GM12865 (cell line): ENCODE data around the gene OSBPL10.

Experiments
- DNase-seq: peaks from one replicate; pipeline ENCODE4 v3.0.0; 2010; ENCODE audit warnings: low read depth
- H3K4me3 ChIP-seq: 2 replicates; pipeline ENCODE4 v1.5.1; 2011; ENCODE audit warnings: mild to moderate bottlenecking, low read depth, low read length, control low read depth
- CTCF ChIP-seq: IDR thresholded peaks from 2 replicates; pipeline ENCODE4 v1.5.1; 2011; ENCODE audit warnings: low read length, control low read depth, low read depth, inconsistent platforms; ENCODE audit not compliant: insufficient read depth; ENCODE audit errors: missing control alignments

OSBPL10 gene

GRCh38 chr3:31829010-31829409 lies 152.1 kb downstream of the OSBPL10 start:
- no peak overlapping the region for H3K4me3 ChIP-seq
- no peak for TF ChIP-seq CTCF
- no peak for DNase-seq

GRCh38 chr3:31828007-31828406 lies 153.1 kb downstream of the OSBPL10 start:
- H3K4me3 ChIP-seq, result no peak overlapping the region
- DNase-seq, result no peak
- no peak for TF ChIP-seq CTCF

- no peak for DNase-seq
- no peak overlapping the region for H3K4me3 ChIP-seq
- TF ChIP-seq CTCF, result no peak
Measured at GRCh38 chr3:31823184-31823583, 157.9 kb downstream of the OSBPL10 start.

- TF ChIP-seq CTCF, result no peak
- H3K4me3 ChIP-seq, result no peak overlapping the region
- DNase-seq, result no peak
Measured at GRCh38 chr3:31821118-31821517, 159.9 kb downstream of the OSBPL10 start.

GRCh38 chr3:31819441-31819840 lies 161.6 kb downstream of the OSBPL10 start:
- TF ChIP-seq CTCF, result no peak
- no peak overlapping the region for H3K4me3 ChIP-seq
- no peak for DNase-seq

- H3K4me3 ChIP-seq, result no peak overlapping the region
- DNase-seq, result no peak
- TF ChIP-seq CTCF, result no peak
Measured at GRCh38 chr3:31817411-31817966, 163.6 kb downstream of the OSBPL10 start.
